HG03196 (cell line): ENCODE measurements around the gene SRM.
"Not testable (repeated sequence)": the region's sequence is repeated elsewhere in the genome, so short reads cannot be mapped to it uniquely, and the experiment has no call there.

Source experiments
- ATAC-seq: cut with Tn5 transposase; IDR thresholded peaks from one replicate; pipeline ENCODE4 v1.9.1; 2021; ENCODE audit not compliant: unreplicated experiment

SRM gene

DNA sequence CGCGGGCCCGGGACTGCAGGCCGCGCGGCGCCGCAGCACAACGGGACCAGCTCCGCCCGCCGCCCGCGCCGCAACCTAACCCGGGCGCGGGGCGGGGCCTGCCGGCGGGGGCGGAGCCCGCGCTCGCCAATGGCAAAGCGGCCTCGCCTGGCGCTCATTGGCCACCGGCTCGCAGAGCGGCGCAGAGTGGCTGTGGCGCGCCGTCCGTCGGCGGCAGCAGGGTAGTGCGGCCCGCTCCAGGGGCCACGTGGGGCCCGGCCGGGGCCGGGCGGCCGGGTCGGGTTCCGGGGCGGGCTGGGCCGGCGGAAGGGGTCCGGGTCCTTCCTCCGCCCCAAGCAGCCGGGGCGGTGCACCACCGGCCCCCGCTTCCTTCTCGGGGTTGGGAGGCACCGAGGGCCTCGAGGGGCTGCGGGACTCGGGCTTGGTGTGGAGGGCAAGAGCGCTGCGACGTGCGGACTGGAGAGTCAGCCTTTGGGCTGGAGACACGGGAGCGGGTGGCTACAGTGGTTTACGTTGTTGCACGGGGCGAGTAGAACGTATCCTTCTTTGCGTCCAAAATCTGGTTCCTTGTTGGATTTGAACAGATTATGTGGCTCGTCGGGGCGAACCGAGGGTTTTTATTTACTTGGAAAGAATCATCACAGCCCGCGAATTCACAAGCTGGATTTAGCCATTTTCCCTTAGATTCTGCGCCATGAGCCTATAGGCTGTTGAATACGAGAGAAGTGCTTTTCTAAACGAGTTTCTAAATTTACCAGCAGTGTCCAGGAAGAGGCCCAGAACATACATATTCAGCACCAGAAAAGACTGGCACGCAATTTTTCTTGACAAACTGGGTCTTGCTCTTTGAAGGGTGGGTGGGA is at the start of gene SRM:
TSS of gene SRM (minus strand) at position 51 of the 863 bp plus-strand sequence. CDS start 75 bp downstream, outside the sequence.
- ATAC-seq: peak; percentile 87

DNA sequence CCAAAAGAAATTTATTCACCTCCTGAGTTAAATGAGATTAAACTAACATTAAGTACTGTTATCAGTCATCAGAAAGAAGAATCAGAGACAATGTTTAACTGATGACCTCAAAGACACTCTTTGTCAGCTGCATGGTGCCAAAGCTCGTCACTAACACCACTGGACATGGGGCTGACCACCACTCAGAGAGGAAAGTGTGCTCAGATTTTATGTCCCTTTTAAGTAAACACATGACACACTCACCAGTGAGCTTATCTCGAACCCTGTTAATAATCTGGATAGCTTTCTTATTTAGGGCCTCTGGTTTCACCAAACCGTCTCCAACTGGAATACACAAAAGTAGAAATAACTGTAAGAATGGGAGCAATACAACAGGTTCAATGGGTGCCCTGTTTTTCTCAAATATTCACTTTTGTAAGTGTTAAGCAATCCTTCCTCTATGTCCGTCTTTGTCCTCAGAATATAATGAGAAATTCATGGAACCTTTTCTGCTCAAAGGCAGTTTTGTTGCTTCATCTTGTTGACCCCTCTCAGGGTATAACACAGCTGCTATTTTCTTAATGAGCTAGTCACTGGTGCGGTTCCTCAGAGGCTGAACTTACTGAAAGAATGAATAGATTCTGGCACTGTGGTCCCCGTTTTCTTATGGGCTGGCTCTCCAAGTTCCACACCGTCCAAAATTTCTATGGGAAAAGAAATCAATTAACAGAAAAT is 49.4 kb upstream of the SRM start:
- no peak for ATAC-seq

DNA sequence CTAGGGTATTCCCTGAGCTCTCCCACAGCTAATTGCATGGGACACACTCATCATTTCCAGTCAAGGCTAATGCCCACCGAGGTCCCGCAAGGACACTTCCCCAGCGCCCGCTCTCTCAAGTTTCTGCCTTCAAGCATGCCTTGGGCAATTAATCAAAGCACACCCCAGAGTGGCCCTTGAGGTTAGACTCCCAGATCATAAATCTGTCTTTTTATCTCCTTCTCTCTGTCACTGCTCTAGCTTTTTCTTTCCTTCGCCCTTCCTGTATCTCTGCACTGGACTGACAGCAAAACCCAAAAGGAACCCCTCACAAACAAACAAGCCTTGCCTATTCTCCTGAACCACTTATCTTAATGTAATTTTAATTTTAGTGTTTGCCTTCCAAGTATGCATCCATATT is 47.8 kb upstream of the SRM start:
- no peak for ATAC-seq

DNA sequence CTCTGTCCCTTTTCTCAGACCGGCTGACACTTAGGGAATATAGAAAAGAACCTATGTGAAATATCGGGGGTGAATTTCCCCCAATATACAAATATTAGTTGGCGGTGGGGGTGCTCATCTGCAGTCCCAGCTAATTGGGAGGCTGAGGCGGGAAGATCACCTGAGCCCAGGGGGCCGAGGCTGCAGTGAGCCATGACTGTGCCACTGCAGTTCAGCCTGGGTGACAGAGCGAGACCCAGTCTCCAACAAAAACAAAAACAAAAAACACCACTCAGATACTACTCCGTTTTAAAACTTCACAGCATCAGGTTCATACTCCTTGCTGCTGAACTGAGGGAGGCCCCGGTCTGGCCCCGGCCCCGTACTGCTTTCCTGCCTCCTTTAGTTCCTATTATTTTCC is 45.8 kb upstream of the SRM start:
- no peak for ATAC-seq

DNA sequence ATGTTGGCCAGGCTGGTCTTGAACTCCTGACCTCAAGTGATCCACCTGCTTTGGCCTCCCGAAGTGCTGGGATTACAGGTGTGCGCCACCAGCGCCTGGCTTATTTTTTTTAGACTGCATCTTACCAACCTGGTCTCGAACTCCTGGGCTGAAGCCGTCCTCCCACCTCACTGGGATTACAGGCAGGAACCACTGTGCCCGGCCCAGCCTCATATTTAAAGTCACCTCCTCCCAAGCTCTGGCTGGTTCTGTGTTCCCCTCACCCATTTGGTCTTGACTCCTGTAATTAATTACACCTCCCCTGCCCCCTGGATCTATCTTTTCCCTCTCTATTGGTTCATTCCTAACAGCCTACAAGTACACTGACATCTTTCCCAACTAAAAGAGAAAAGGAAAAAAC is 41.5 kb upstream of the SRM start:
- no peak for ATAC-seq

DNA sequence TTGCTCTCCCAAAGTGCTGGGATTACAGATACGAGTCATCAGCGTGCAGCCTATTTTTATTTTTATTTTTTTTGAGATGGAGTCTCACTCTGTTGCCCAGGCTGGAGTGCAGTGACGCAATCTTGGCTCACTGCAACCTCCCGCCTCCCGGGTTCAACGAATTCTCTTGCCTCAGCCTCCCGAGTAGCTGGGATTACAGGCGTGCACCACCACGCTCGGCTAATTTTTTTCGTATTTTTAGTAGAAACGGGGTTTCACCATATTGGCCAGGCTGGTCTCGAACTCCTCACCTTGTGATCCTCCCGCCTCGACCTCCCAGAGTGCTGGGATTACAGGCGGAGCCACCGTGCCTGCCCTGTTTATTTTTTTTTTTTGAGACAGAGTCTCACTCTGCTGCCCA is 41.0 kb upstream of the SRM start:
- ATAC-seq: not testable (repeated sequence)

DNA sequence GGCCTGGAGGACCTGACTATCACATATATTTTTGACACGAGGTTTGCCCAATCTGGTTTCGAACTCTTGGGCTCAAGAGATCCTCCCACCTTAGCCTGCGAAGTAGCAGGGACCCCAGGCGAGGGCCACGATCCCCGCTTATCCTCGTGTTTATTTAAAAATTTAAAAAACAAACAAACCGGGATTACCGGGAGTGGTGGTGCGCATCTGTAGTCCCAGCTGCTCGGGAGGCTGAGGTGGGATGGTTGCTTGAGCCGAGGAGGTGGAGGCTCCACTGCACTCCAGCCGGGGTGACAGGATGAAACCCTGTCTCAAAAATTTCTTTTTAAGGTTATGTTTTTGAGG is 40.3 kb upstream of the SRM start:
- no peak for ATAC-seq

DNA sequence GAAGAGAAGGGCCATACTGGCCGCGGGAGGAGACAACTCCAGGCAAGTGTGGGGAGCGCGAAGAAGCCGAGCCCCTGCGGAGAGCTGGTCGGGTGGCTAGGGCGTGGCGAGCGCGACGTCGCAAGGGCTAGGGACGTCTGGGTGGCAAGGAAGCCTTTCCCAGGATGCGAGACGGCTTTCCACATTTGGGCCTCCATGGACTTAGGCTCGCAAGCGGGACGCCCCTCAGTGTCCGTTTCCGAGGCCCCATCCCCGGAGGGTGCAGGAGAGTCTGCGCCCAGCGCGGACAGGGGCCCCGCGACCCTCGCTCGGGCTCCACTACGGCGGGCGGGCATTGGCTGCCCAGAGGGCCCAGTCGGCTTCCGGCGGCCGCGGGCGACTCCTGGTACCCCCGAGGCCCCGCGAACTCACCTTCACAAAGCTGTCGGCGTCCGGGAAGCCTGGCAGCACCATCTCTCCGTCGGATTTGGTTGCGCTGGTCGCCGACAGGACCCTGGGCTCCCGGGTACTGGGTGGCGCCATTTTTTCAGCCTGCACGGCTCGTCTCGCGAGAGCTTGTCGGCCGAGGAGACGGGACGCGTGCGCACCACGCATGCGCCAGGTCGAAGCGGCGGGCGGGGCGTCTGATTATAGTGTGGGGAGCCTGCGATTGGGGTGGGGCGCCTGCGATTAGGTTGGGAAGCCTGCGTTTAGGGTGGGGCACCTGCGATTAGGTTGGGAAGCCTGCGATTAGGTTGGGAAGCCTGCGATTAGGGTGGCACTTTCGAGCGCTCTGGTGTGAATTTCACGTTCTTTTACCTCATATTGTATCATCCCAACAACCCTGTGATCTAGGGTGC is 39.7 kb upstream of the SRM start, which contains the start of gene EXOSC10:
TSS of gene EXOSC10 (minus strand) at position 560 of the 839 bp plus-strand sequence. CDS start at position 522, 38 bp downstream.
- peak; percentile 85 for ATAC-seq

DNA sequence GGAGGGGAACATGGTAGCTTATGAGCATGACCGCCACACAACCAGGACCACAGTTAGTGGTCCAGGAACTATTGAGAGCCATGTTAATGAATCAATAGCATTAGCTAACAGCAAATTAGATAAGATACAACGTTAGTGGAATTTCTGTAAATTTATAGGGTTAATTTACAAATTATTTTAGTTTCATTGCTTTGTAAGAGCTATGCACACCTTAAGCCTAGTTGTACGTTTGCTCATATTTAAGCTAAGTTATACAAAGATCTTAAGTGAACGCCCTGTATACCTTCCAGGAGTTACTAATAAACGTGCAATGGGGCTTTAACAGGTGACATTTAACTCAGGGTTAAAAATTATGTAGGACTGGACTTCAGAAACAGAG is 39.1 kb upstream of the SRM start:
- no peak for ATAC-seq

DNA sequence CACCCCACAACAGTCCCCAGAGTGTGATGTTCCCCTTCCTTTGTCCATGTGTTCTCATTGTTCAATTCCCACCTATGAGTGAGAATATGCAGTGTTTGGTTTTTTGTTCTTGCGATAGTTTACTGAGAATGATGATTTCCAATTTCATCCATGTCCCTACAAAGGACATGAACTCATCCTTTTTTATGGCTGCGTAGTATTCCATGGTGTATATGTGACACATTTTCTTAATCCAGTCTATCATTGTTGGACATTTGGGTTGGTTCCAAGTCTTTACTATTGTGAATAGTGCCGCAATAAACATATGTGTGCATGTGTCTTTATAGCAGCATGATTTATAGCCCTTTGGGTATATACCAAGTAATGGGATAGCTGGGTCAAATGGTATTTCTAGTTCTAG is 24.0 kb upstream of the SRM start:
- ATAC-seq: not testable (repeated sequence)

DNA sequence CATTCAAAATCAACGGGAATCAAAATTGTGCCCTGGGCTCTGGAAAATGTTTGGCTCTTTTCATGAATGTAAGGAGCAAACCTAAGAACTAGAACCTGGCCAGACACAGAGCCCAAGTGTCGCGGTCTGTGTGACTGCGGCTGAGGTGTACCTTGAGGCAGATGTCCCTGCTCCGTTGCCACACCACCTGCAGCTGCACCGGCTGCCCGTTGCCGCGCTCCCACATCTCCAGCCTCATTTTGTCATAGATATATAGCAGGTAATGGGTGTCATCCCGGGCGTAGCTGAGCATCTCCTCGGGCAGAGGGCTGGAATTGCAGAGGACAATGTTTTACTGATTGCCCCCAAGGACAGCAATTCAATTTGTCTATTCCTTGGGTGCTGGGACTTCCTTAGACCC is 21.1 kb upstream of the SRM start:
- ATAC-seq: no peak

DNA sequence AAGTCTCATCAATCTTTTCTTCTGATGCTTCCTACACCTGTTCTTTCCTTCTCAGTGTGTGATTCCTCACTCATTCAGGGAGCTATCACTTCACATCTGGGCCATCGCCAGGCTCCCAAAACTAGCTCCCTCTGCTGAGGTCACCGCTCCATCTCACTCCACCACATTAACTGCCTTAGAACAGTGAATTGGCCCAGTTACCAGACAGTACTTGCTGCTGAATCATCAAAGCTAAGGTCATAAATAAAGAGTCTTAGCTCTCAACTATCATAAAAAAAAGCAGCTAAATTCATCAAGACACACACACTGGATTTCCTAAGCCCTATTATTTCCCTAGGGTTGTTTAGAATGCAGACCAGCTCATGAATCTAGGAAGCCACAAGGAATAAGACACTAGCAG is 18.8 kb upstream of the SRM start:
- ATAC-seq: no peak

DNA sequence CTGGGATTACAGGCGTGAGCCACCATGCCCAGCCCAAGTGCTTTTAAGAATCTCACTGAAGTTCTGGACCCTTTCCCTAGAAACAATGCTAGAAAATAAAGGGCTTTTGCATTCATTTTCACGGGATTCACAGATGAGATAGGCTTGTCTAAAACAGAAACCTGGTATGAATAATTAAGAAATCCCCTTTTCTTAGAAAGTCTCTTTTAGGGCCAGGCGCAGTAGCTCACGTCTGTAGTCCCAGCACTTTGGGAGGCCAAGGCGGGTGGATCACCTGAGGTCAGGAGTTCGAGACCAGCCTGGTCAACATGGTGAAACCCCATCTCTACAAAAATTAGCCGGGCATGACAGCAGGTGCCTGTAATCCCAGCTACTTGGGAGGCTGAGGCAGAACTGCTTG is 13.6 kb upstream of the SRM start:
- not testable (repeated sequence) for ATAC-seq

DNA sequence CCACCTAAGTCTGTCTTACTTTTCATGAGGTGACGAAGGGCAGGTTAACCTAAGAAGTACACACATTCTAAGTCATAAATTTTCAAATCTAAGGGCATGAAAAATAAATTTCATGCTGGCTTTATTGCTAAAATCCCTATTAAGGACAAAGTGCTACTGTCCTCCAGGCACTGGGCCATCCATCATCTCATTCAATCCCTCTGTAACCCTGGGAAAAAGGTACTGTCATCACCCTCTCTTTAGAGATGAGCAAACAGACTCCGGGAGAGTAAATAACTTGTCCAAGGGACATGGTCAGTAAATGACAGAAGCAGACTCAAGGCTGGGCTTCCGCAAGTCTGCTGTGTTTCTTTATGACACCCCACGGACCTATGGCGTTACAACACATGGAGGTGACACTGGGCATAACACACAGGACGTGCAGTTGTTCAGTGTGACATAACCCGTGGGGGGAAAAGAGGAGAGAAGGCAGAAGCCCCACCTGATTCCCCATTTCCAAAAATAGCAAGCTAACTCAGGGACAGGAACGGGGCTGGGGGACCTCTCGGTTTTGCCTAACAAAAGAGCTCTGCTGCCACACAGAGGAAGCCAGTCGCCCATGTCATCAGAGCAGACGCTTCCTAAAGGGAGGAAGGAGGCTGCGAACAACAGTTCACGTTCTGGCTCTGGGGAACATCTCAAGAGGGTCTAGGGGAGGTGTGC is 12.5 kb upstream of the SRM start:
- ATAC-seq: no peak

DNA sequence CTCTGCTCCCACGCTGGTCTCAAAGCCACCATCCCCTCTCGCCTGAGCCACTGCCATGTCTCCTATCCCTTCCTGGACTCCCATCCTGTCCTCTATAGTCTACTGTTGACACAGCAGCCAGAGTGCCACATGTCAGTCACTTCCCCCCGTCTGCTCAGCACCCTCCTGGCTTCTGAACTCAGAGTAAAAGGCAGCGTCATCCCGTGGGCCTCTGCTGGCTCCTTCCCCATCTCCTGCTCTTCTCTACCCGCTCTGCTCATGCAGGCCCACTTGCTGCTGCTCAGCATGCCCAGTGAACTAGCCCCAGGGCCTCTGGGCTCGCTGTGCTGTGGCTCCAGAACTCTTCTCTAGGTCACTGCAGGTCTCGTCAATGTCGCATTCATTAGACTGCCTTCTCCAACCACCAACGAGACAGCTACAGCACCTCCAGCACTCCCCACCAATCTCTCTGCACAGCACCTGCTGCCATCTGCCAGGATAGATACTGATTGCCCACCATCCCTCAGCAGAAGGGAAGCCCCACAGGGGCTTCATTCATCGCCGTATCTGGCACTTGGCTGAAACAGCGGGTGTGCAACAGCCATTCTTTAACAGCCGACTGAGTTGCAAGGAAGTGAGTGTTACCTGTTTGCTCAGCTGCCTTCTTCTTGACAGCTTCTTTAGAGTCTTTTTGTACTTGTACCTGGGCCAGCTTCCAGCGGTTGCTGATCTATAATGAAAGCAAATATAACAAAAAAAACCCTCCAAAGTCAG is 11.8 kb upstream of the SRM start:
- no peak for ATAC-seq

DNA sequence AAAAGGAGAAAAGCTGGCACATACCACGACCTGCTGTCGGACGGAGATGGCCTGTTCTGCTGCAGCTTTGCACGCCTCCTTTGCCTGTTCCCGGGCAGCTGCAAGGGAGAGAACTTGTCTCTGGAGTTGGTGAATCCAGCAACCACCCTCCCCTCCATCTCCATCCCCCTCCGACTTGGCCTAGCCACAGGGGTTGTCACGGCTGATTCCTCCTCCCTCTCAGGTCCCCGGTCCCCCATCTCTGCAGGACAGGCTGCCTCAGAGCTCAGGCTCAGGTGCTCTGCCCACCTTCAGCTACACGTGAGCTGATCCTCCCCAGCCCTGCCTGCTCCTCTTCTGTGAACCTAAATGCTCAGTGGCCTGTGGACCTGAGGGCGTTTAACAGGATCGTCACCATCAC is 11.1 kb upstream of the SRM start:
- ATAC-seq: no peak

DNA sequence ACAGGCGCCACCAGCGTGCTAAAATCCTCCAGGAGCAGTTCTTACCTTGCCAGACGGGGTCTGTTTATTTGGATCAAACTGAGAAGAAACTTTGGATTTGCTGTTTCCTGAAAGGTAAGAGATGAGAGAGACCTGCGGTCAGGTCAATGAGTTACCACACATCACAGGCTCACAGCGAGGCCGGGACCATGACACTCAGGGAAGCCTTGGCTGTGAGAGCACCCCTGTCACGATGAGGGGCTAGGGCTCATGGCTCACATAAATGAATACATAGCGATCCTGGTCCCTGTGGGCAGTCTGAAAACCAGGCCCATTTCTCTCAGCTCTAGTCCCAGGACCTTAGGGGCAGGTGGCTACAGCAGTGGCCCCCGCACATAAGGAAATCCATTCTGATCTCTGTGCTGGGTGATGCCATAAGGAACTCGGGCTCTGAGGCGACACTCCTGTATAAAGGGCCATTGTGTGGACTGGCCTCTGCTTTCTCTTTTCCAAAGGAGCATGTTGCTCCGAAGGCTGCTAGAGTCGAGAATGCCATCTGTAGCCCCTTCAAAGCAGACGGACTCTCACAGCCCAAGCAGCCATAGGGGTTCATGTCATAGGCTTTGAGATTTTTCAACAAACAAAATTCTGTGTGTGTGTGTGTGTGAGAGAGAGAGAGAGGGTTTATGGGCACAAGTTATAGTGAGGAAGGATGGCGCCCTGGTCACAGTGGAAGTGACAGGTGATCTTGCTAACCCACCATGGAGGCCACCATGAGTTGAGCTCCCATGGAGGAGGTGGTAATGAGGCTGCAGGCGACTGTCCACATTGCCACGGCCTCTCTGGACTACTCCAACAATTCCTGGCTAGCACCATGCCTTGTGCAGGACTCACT is 9.0 kb upstream of the SRM start:
- ATAC-seq: no peak

DNA sequence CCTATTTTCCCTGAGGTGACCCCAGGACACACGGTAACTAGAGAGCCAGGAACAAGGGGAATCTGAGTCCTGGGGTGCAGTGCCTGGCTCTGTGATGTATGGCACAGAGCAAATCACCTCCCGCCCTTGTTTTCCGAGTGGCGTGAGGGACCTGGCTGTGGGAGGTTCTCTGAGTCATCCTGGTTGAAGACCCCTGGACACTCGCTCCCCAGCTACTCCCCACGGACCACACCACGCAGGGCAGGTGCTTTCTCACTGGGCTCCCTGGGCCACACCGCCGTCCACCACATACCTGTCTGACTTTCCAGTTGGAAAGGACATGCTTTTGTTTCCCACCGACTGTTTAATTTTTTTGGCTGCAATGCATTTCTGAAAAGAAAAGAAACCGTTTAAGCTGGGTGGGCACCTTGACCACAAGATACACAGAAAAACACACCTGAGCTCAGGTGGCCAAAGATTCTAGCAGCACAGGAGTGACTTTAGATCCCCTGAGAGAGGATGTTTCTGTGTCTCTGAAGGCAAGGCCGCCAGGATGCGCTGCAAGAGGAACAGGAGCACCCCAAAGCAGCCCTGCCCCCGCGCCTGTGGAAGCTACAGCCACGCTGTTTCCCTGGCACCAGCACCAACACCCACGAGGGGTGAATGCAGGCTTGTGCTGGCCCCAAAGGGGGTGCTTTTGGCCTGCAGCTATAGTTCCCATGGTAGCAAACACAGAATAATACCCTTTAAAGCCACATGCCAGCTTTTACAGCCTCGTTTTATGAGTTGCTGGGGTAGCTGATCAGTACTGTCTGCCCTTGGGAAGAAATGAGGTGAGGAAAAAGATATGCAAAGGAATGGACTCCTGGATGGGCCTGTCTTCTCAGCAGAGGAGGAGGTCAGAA is 8.1 kb upstream of the SRM start:
- ATAC-seq: no peak
